HepG2 (cell line): ENCODE results near the gene PSD. TPM values are rescaled to one million over a fixed set of nuclear protein-coding genes. Genes with fewer than 3 reads are reported as not detected.
A peak's percentile ranks its signal among the peaks of the same experiment; 100 is the strongest.

Experiments
- ATF7 ChIP-seq, 2 experiments: fragments of 450-650 bp in 1 of 2; sonication (generic) in 1 of 2; formaldehyde crosslinking in 1 of 2; IDR thresholded peaks; 2 replicates each; pipeline versions ENCODE4 v1.4.0 to v1.6.1; 2016 to 2020; ENCODE audit warnings: antibody characterized with exemption in 1 of 2, mild to moderate bottlenecking in 1 of 2, missing genetic modification reagents in 1 of 2
- BATF2 ChIP-seq: sonication (generic); formaldehyde crosslinking; IDR thresholded peaks from 2 replicates; pipeline ENCODE4 v1.8.0; 2022; ENCODE audit warnings: mild to moderate bottlenecking, missing genetic modification reagents, moderate library complexity
- CHD4 ChIP-seq: fragments of 200-600 bp; sonication (generic); IDR thresholded peaks from 2 replicates; pipeline ENCODE4 v1.7.0; 2017; ENCODE audit warnings: mild to moderate bottlenecking, low read length, borderline replicate concordance
- CTCF ChIP-seq: sonication (generic); formaldehyde crosslinking; IDR thresholded peaks from 2 replicates; pipeline ENCODE4 v1.5.0; 2020; ENCODE audit warnings: mild to moderate bottlenecking, missing genetic modification reagents, moderate library complexity
- FOXM1 ChIP-seq: sonication (generic); formaldehyde crosslinking; IDR thresholded peaks from 2 replicates; pipeline ENCODE4 v1.5.0; 2020; ENCODE audit warnings: missing genetic modification reagents
- RBM39 ChIP-seq: fragments of 200-400 bp; formaldehyde crosslinking; IDR thresholded peaks from one replicate; pipeline ENCODE4 v1.6.1; 2018; ENCODE audit warnings: antibody characterized with exemption, mild to moderate bottlenecking, low read depth, low read length; ENCODE audit not compliant: poor library complexity, severe bottlenecking
- SAFB2 ChIP-seq: sonication (generic); formaldehyde crosslinking; IDR thresholded peaks from 2 replicates; pipeline ENCODE4 v1.5.1; 2020; ENCODE audit warnings: missing genetic modification reagents, low read depth, mild to moderate bottlenecking, borderline replicate concordance
- SP4 ChIP-seq: sonication (generic); formaldehyde crosslinking; IDR thresholded peaks from 2 replicates; pipeline ENCODE4 v1.8.1; 2023; ENCODE audit warnings: mild to moderate bottlenecking, missing genetic modification reagents
- TFDP1 ChIP-seq: IDR thresholded peaks from 2 replicates; pipeline ENCODE4 v1.6.1; 2016; ENCODE audit warnings: missing compliant biosample characterization, missing genetic modification reagents, borderline replicate concordance
- ZBTB26 ChIP-seq: IDR thresholded peaks from 2 replicates; pipeline ENCODE4 v1.6.1; 2016; ENCODE audit warnings: missing compliant biosample characterization, missing genetic modification reagents, borderline replicate concordance
- ZFP36 ChIP-seq: fragments of 150-350 bp; IDR thresholded peaks from 2 replicates; pipeline ENCODE4 v1.6.1; 2018; ENCODE audit warnings: borderline replicate concordance, low read length, low read depth; ENCODE audit not compliant: partially characterized antibody
- ZNF276 ChIP-seq: sonication (generic); formaldehyde crosslinking; IDR thresholded peaks from 2 replicates; pipeline ENCODE4 v1.4.0; 2020; ENCODE audit warnings: mild to moderate bottlenecking, low read depth, missing genetic modification reagents
- ZNF281 ChIP-seq: sonication (generic); formaldehyde crosslinking; IDR thresholded peaks from 2 replicates; pipeline ENCODE4 v1.4.0; 2020; ENCODE audit warnings: missing genetic modification reagents, borderline replicate concordance
- ZNF556 ChIP-seq: sonication (generic); formaldehyde crosslinking; IDR thresholded peaks from 2 replicates; pipeline ENCODE4 v1.4.0; 2020; ENCODE audit warnings: mild to moderate bottlenecking, missing genetic modification reagents, borderline replicate concordance
- ZNF724P ChIP-seq: sonication (generic); formaldehyde crosslinking; IDR thresholded peaks from 2 replicates; pipeline ENCODE4 v1.8.0; 2022; ENCODE audit warnings: missing genetic modification reagents, borderline replicate concordance
- ZSCAN9 ChIP-seq: IDR thresholded peaks from 2 replicates; pipeline ENCODE4 v1.6.1; 2016; ENCODE audit warnings: borderline replicate concordance
- polyA plus RNA-seq, 8 experiments: library from polyadenylated mRNA; depleted of rRNA in 3 of 8; stranded (reverse) in 7 of 8; unstranded in 1 of 8; fragments of >200 nt; fragmentation: Illumina TruSeq in 4 of 8; extraction: Trizol in 4 of 8; gene quantifications; 2 replicates each; pipeline versions ENCODE4 v1.2.1 to v1.2.3, GENCODE V29; 2011 to 2016; ENCODE audit warnings: low read depth in 4 of 8, missing spikeins in 1 of 8, mixed read lengths in 1 of 8; ENCODE audit not compliant: insufficient read depth in 1 of 8
- total RNA-seq, 5 experiments: library from RNA; depleted of rRNA; stranded (reverse); fragments of >200 nt; fragmentation: Illumina TruSeq; extraction: Trizol; gene quantifications; 2 replicates each; pipeline ENCODE4 v1.2.3, GENCODE V29; 2016; ENCODE audit warnings: low read depth in 1 of 5

PSD gene
- total and polyA plus RNA-seq, 2 of the 13 experiments (the other 11 are each of a cell fraction or from before 2014, with no cell fraction given): 0.35 to 0.58 TPM

- TF ChIP-seq RBM39 (peak; percentile 85), FOXM1 (CRISPR knock-in tag) (no peak), CTCF (0 out of 2 replicates have a peak, but pooled peaks have one; percentile 46), SAFB2 (no peak), SP4 (peak; percentile 90), ZNF556 (CRISPR knock-in tag) (no peak; the same call in 1 of the 2 replicates), BATF2 (no peak), TFDP1 (peak; percentile 57; the same call in 1 of the 2 replicates), ZNF281 (CRISPR knock-in tag) (no peak; the same call in 1 of the 2 replicates), ZFP36 (no peak), ZBTB26 (peak; percentile 77; the same call in 1 of the 2 replicates), ZNF276 (CRISPR knock-in tag) (0 out of 2 replicates have a peak, but pooled peaks have one; percentile 69), ZNF724P (CRISPR knock-in tag) (no peak), CHD4 (no peak), ATF7 (IDR thresholded peaks at IDR 0.05) (no peak), ATF7 (CRISPR knock-in tag; IDR thresholded peaks at IDR 0.05) (no peak), ZSCAN9 (peak; percentile 69)
Observed at GRCh38 chr10:102432162-102432950, 13.8 kb upstream of the PSD start, which contains the start of gene CUEDC2 (continued).
